Activated CD8-positive, alpha-beta memory T cell treated with anti-CD3 and anti-CD28 coated beads, Interleukin-2, amount 50 U/mL, for 4 hours (primary cell): ENCODE results near the gene SDHA.
"Not testable (repeated sequence)": the region's sequence is repeated elsewhere in the genome, so short reads cannot be mapped to it uniquely, and the experiment has no call there.

Source experiments
- DNase-seq: peaks from one replicate; pipeline ENCODE4 v3.0.0-alpha.2; 2020

SDHA gene

GRCh38 chr5:223791-224190 lies 5.7 kb downstream of the SDHA start:
- DNase-seq: no peak

GRCh38 chr5:225334-225733 lies 7.2 kb downstream of the SDHA start:
- no peak for DNase-seq

GRCh38 chr5:227375-227774 lies 9.3 kb downstream of the SDHA start:
- not testable (repeated sequence) for DNase-seq

- no peak for DNase-seq
Observed at GRCh38 chr5:228886-229285, 10.8 kb downstream of the SDHA start.

- DNase-seq: no peak
Observed at GRCh38 chr5:230711-231110, 12.6 kb downstream of the SDHA start.

- DNase-seq: no peak
Observed at GRCh38 chr5:231661-232060, 13.5 kb downstream of the SDHA start.

- not testable (repeated sequence) for DNase-seq
Observed at GRCh38 chr5:233426-233825, 15.3 kb downstream of the SDHA start.

GRCh38 chr5:234450-234849 lies 16.3 kb downstream of the SDHA start:
- DNase-seq: no peak

GRCh38 chr5:235527-235926 lies 17.4 kb downstream of the SDHA start:
- not testable (repeated sequence) for DNase-seq

GRCh38 chr5:237931-238330 lies 19.8 kb downstream of the SDHA start:
- not testable (repeated sequence) for DNase-seq

- not testable (repeated sequence) for DNase-seq
Observed at GRCh38 chr5:240550-240949, 22.4 kb downstream of the SDHA start.

- not testable (repeated sequence) for DNase-seq
Observed at GRCh38 chr5:241045-241669, 23.0 kb downstream of the SDHA start.

GRCh38 chr5:243683-244367 lies 25.7 kb downstream of the SDHA start:
- DNase-seq: not testable (repeated sequence)

- DNase-seq: not testable (repeated sequence)
Observed at GRCh38 chr5:245717-246116, 27.6 kb downstream of the SDHA start.

GRCh38 chr5:250396-250795 lies 32.3 kb downstream of the SDHA start:
- DNase-seq: not testable (repeated sequence)

- DNase-seq: not testable (repeated sequence)
Observed at GRCh38 chr5:251016-251415, 32.9 kb downstream of the SDHA start.

- not testable (repeated sequence) for DNase-seq
Observed at GRCh38 chr5:251538-251937, 33.4 kb downstream of the SDHA start.

GRCh38 chr5:251975-252374 lies 33.9 kb downstream of the SDHA start:
- not testable (repeated sequence) for DNase-seq

GRCh38 chr5:252546-252945 lies 34.4 kb downstream of the SDHA start:
- DNase-seq: no peak

- DNase-seq: not testable (repeated sequence)
Observed at GRCh38 chr5:254322-254721, 36.2 kb downstream of the SDHA start.

GRCh38 chr5:255116-255515 lies 37.0 kb downstream of the SDHA start:
- DNase-seq: not testable (repeated sequence)

GRCh38 chr5:256347-256746 lies 38.2 kb downstream of the SDHA start:
- DNase-seq: not testable (repeated sequence)

GRCh38 chr5:257148-257547 lies 39.0 kb downstream of the SDHA start:
- DNase-seq: no peak

GRCh38 chr5:263275-263974 lies 45.3 kb downstream of the SDHA start:
- not testable (repeated sequence) for DNase-seq
